GM21515 (cell line): ENCODE data around the gene SPATA32.

Source experiments
- ATAC-seq: cut with Tn5 transposase; IDR thresholded peaks from one replicate; pipeline ENCODE4 v1.9.1; 2021; ENCODE audit not compliant: unreplicated experiment

Gene SPATA32

GRCh38 chr17:45247429-45248131 lies 14.3 kb downstream of the SPATA32 start:
- peak; percentile 69 for ATAC-seq

- ATAC-seq = no peak
Measured at GRCh38 chr17:45246861-45247428, 14.9 kb downstream of the SPATA32 start.

DNA sequence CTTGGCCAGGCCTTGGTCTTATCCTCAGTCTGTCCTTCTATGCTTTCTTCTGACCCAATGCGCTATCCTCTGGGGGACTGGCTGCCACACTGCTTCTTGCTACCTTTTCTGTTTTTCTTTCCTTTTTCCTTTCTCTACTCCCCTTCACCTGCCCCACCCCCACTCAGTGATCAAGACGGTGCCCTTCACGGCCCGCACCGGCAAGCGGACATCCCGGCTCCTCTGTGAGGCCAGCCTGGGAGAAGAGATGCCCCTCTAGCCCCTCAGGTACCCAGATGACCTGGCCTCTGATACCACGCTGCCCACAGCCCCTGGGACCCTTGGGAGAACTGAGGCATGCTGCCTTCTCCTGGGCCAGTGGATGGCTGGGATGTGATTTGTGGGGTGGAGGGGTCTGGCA lies 15.6 kb downstream of the SPATA32 start:
- ATAC-seq = no peak

DNA sequence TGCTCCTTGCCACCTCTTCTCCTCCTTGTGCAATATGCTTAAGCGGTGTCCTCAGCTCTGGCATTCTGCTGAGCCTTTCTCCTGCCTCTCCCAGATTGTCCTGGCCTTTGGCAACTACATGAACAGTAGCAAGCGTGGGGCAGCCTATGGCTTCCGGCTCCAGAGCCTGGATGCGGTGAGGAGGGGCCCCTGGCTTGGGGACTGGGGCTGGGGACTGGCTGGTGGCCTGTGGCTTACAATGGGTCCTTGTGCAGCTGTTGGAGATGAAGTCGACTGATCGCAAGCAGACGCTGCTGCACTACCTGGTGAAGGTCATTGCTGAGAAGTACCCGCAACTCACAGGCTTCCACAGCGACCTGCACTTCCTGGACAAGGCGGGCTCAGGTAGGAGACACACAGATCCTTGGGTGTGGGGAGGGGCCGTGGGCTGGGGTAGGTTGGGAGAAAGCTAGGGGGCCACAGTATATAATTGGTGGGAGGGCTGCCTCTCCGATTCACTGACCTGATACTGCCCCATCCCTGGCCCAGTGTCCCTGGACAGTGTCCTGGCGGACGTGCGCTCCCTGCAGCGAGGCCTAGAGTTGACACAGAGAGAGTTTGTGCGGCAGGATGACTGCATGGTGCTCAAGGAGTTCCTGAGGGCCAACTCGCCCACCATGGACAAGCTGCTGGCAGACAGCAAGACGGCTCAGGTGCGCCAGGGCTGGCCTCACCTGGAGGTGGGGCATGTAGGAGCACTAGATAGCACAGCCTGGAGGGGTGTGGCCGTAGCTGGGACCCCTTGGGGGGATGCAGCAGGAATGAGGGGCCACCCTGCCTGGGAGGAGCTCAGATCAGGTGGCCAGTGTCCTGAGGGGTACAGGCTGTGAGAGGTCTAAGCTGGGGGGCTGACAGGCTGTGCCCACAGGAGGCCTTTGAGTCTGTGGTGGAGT lies 16.9 kb downstream of the SPATA32 start:
- ATAC-seq = no peak

- no peak for ATAC-seq
Measured at GRCh38 chr17:45243750-45244149, 18.1 kb downstream of the SPATA32 start.

- ATAC-seq = no peak
Measured at GRCh38 chr17:45242029-45242414, 19.9 kb downstream of the SPATA32 start.

DNA sequence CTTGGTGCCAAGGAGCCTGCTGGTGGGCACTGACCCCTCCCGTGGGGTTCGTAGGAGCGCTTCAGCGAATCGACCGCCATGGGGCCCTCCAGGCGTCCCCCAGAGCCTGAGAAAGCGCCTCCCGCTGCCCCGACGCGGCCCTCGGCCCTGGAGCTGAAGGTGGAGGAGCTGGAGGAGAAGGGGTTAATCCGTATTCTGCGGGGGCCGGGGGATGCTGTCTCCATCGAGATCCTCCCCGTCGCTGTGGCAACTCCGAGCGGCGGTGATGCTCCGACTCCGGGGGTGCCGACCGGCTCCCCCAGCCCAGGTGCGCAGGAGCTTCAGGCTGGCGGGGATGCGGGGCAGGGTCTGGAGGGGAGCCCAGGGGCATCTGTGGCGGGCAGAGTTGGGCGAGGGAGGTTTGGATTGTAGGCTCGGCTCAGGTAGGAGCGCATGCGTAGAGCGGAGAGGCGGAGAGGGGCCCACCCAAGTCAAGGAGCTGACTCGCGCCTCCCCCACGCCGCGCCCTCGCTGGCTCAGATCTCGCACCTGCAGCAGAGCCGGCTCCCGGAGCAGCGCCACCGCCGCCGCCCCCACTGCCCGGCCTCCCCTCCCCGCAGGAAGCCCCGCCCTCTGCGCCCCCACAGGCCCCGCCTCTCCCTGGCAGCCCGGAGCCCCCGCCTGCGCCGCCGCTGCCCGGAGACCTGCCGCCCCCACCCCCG lies 20.4 kb downstream of the SPATA32 start:
- no peak for ATAC-seq

GRCh38 chr17:45240905-45241327 lies 21.0 kb downstream of the SPATA32 start:
- no peak for ATAC-seq

- ATAC-seq = no peak
Measured at GRCh38 chr17:45238155-45238774, 23.6 kb downstream of the SPATA32 start.

GRCh38 chr17:45237686-45238085 lies 24.2 kb downstream of the SPATA32 start:
- no peak for ATAC-seq

DNA sequence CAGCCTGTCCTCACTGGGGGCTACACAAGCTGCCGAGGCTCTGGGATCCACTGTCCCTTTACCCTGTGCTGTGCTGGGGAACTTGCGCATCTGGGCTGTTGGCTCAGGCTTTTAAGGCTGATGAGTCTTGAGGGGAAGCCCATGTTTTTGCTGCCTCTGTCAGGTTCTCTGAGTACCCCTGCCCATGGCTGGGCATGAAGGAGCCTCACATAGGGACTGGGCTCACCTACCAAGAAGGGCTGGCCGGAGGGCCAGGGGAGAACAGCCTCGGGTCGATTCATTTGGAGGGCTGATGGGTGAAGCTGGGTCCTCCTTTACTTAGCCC lies 25.6 kb downstream of the SPATA32 start:
- no peak for ATAC-seq

DNA sequence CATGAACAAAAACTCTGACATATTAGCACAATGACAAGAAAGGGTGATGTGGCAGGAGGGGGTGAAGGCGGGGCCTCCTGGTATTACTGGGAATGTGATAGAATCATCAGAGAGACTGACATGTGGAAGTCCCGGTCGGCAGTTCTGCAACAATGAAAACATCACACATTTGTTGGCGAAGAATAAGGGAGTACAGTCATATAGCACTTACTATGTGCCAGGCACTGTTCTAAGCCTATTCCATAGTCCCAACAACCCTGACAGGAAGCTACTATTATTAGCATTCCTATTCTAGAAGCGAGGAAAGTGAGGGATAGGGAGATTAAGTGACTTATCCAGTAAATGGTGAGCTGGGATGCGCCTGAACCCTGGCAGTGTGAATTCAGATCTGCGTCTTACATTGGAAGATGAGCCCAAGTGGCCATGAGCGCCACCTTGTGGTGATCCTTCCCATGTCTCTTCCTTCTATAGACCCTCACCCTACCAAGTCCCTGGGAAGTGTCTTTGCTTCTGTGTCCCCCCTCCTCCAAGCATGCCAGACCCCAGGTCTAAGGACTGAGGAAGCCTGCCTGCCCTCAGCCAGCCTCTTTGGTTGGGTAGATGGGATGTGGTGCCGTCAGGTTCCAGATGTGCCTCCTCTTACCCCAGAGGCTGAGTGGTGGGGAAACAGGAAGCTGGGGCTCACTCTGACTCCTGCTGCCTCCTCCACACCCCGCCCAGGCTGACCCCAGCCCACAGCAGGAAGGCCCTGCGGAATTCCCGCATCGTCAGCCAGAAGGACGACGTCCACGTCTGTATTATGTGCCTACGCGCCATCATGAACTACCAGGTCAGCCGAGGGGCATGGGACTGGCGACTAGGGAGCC lies 26.2 kb downstream of the SPATA32 start:
- no peak for ATAC-seq

DNA sequence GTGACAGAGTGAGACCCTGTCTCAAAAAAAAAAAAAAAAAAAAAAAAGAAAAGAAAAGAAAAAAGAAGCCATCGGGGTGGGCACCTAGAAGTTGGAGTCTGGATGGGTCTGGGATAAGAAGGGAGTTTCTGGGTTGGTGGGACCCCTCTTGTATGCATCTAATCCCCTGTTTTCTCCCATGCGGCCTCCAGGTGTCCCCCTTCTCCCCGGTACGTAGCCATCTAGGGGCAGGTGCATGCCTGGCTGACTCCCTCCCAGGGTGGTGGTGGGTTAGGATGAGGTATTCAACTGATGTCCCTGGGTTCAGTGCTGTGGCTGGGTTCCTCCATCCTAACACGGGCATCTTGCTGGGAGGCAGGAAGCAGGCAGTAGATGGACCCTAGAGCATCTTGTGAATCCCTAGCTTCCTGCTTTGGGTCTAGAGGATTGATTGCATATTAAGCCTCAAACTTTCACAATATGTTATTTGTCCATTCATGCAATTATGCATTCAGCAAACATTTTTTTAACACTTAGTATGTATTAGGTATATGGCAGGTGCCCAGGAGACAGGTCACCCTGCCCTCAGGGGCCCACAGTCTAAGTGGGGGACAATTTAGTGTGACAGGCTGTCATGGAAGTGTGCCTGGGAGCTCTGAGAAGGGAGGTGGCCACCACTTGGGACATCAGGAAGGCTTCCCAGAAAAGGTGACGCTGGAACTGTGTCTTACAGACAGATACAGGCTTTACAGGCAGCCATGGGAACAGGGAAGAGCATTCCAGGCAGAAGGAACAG lies 27.1 kb downstream of the SPATA32 start:
- ATAC-seq = no peak

DNA sequence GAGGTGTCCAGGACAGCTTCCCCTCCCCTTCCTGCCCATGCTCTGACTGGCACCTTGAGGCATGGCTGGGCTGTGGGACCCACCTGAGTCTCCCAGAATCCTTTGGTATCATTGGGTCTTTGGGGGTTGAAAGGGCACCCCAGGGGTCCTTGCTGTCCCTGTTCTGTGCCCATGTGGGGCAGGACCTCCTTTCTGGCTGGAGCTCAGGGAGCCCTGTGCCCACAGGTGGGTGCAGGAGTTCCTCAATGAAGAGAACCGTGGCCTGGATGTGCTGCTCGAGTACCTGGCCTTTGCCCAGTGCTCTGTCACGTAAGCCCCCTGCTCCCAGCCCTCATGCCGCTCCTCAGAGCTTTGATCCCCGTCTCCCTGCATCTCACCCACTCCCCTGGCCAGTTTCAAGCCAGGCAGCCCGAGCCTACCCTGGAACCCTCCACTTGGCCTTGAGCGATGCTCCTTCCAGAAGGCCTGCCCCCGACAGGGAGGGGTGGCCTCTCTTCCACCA lies 28.4 kb downstream of the SPATA32 start:
- no peak for ATAC-seq

- no peak for ATAC-seq
Measured at GRCh38 chr17:45232514-45233422, 29.1 kb downstream of the SPATA32 start.

GRCh38 chr17:45231481-45232116 lies 30.3 kb downstream of the SPATA32 start:
- ATAC-seq = no peak

DNA sequence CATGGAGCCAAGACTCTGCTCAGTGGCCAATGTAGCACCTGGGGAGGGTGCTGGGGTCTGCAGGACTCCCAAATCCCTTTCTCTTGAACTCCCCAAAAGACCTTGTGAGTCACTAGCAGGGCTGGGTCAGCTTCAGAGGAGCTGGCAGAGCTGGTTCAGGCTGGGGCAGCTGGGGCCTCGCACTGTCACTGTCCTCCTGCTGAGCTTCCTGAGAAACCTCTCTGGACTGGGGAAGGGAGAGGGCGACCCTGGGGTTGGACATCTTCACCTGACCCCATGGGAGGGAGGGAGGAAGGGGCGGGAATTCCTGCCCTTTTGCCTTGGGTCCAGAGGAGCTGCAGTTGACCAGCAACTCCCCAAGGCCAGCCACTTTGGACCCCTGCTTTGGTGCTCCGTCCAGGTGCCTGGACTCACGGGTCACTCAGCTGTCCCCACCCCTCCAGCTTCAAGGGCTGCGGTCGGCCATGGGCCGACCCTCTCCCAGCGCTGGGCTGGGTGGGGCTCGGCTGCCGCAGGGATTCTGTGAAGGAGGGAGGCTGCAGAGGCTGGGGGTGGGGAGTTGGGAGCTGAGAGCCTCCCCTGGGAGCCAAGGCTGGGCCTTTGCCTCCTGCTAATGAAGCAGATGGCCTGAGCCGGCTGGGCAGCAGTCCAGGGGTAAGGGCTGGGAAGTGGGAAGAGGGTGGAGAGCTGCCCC lies 31.0 kb downstream of the SPATA32 start:
- ATAC-seq = no peak
